H9 (cell line): ENCODE measurements around the gene OSCAR. TPM values are rescaled to one million over a fixed set of nuclear protein-coding genes. Genes with fewer than 3 reads are reported as not detected.

Source experiments
- DNase-seq: peaks from one replicate; pipeline ENCODE4 v3.0.0-alpha.2; 2017
- H2AFZ ChIP-seq: one replicate; pipeline ENCODE4 v1.6.1; 2013; ENCODE audit warnings: mild to moderate bottlenecking, low read length, control low read depth, moderate library complexity
- H2AK5ac ChIP-seq: 2 replicates; pipeline ENCODE4 v1.6.1; 2013; ENCODE audit warnings: low read length, control low read depth, mixed read lengths; ENCODE audit not compliant: insufficient read length
- H2BK120ac ChIP-seq: one replicate; pipeline ENCODE4 v1.6.1; 2013; ENCODE audit warnings: low read depth, mild to moderate bottlenecking, low read length, control low read depth, inconsistent platforms; ENCODE audit not compliant: poor library complexity, severe bottlenecking
- H2BK12ac ChIP-seq: 2 replicates; pipeline ENCODE4 v1.6.1; 2013; ENCODE audit warnings: low read length, control low read depth, mixed read lengths, low read depth; ENCODE audit not compliant: insufficient read length
- H2BK15ac ChIP-seq: 2 replicates; pipeline ENCODE4 v1.6.1; 2013; ENCODE audit warnings: low read depth, low read length, control low read depth
- H2BK20ac ChIP-seq: one replicate; pipeline ENCODE4 v1.6.1; 2013; ENCODE audit warnings: low read depth, mild to moderate bottlenecking, low read length, control low read depth, inconsistent platforms; ENCODE audit not compliant: poor library complexity, severe bottlenecking
- H2BK5ac ChIP-seq: 2 replicates; pipeline ENCODE4 v1.6.1; 2013; ENCODE audit warnings: low read length, control low read depth, mixed read lengths; ENCODE audit not compliant: insufficient read length
- H3K14ac ChIP-seq: 2 replicates; pipeline ENCODE4 v1.6.1; 2013; ENCODE audit warnings: low read length, control low read depth; ENCODE audit not compliant: insufficient read depth
- H3K18ac ChIP-seq: 2 replicates; pipeline ENCODE4 v1.6.1; 2013; ENCODE audit warnings: low read depth, mild to moderate bottlenecking, mixed read lengths, low read length, control low read depth; ENCODE audit not compliant: insufficient read length
- H3K23ac ChIP-seq: 2 replicates; pipeline ENCODE4 v1.6.1; 2013; ENCODE audit warnings: low read length, control low read depth, mixed read lengths, low read depth; ENCODE audit not compliant: insufficient read length
- H3K23me2 ChIP-seq: 2 replicates; pipeline ENCODE4 v1.6.1; 2013; ENCODE audit warnings: low read depth, mild to moderate bottlenecking, mixed read lengths, low read length, control low read depth; ENCODE audit not compliant: insufficient read length, poor library complexity, severe bottlenecking
- H3K27ac ChIP-seq: 2 replicates; pipeline ENCODE4 v1.5.1; 2013; ENCODE audit warnings: low read length, control low read depth, mixed read lengths, low read depth; ENCODE audit not compliant: insufficient read length
- H3K27me3 ChIP-seq: 2 replicates; pipeline ENCODE4 v1.6.1; 2013; ENCODE audit warnings: low read length, control low read depth, inconsistent platforms; ENCODE audit not compliant: insufficient read depth
- H3K4ac ChIP-seq: 2 replicates; pipeline ENCODE4 v1.6.1; 2013; ENCODE audit warnings: low read depth, mild to moderate bottlenecking, control low read depth, inconsistent platforms, low read length, moderate library complexity
- H3K4me1 ChIP-seq: 2 replicates; pipeline ENCODE4 v1.6.1; 2013; ENCODE audit warnings: low read length, control low read depth, inconsistent platforms; ENCODE audit not compliant: insufficient read depth
- H3K4me2 ChIP-seq: 2 replicates; pipeline ENCODE4 v1.6.1; 2013; ENCODE audit warnings: low read length, control low read depth, mixed read lengths; ENCODE audit not compliant: insufficient read length, insufficient read depth
- H3K56ac ChIP-seq: 2 replicates; pipeline ENCODE4 v1.6.1; 2013; ENCODE audit warnings: low read depth, mild to moderate bottlenecking, mixed read lengths, low read length, control low read depth; ENCODE audit not compliant: insufficient read length
- H3K79me1 ChIP-seq: 2 replicates; pipeline ENCODE4 v1.6.1; 2013; ENCODE audit warnings: low read depth, mild to moderate bottlenecking, moderate library complexity, low read length, control low read depth, inconsistent platforms; ENCODE audit not compliant: insufficient read depth, poor library complexity, severe bottlenecking
- H3K79me2 ChIP-seq: 2 replicates; pipeline ENCODE4 v1.6.1; 2013; ENCODE audit warnings: low read length, control low read depth, inconsistent platforms; ENCODE audit not compliant: insufficient read depth
- H3K9ac ChIP-seq: 2 replicates; pipeline ENCODE4 v1.6.1; 2013; ENCODE audit warnings: low read length, control low read depth, mixed read lengths; ENCODE audit not compliant: insufficient read length; ENCODE audit errors: extremely low read depth
- H3K9me3 ChIP-seq: one replicate; pipeline ENCODE4 v1.6.1; 2013; ENCODE audit warnings: low read depth, low read length, inconsistent platforms; ENCODE audit not compliant: control insufficient read depth
- H3T11ph ChIP-seq: one replicate; pipeline ENCODE4 v1.6.1; 2013; ENCODE audit warnings: mild to moderate bottlenecking, low read length, control low read depth, inconsistent platforms
- H4K20me1 ChIP-seq: one replicate; pipeline ENCODE4 v1.6.1; 2013; ENCODE audit not compliant: control insufficient read depth, insufficient read length, insufficient read depth
- H4K5ac ChIP-seq: 2 replicates; pipeline ENCODE4 v1.6.1; 2013; ENCODE audit warnings: low read depth, mild to moderate bottlenecking, mixed read lengths, low read length, control low read depth; ENCODE audit not compliant: insufficient read length
- H4K8ac ChIP-seq: replicated peaks from 2 replicates; pipeline ENCODE4 v1.6.1; 2013; ENCODE audit warnings: low read length, control low read depth, mixed read lengths, low read depth; ENCODE audit not compliant: insufficient read length
- H4K91ac ChIP-seq: 2 replicates; pipeline ENCODE4 v1.6.1; 2013; ENCODE audit warnings: low read depth, mild to moderate bottlenecking, moderate library complexity, mixed read lengths, low read length, control low read depth; ENCODE audit not compliant: insufficient read length
- H3K27ac Mint-ChIP-seq, 3 experiments: 2 replicates in 2 of 3; 3 replicates in 1 of 3; pipeline ENCODE4 v1.8.0; 2020 to 2021; ENCODE audit warnings: mixed read lengths in 3 of 3, mild to moderate bottlenecking in 1 of 3, moderate library complexity in 1 of 3
- H3K27me3 Mint-ChIP-seq: 2 replicates; pipeline ENCODE4 v1.8.0; 2021; ENCODE audit warnings: low read depth, mild to moderate bottlenecking, moderate library complexity, mixed read lengths
- H3K36me3 Mint-ChIP-seq, 3 experiments: 2 replicates in 2 of 3; 3 replicates in 1 of 3; pipeline ENCODE4 v1.8.0; 2020 to 2021; ENCODE audit warnings: low read depth in 3 of 3, mixed read lengths in 3 of 3; ENCODE audit not compliant: insufficient read depth in 1 of 3
- H3K4me1 Mint-ChIP-seq, 2 experiments: 2 replicates each; pipeline ENCODE4 v1.8.0; 2020; ENCODE audit warnings: mixed read lengths in 2 of 2
- H3K4me3 Mint-ChIP-seq, 2 experiments: 2 replicates in 1 of 2; 3 replicates in 1 of 2; pipeline ENCODE4 v1.8.0; 2020 to 2021; ENCODE audit warnings: mild to moderate bottlenecking in 2 of 2, mixed read lengths in 2 of 2, moderate library complexity in 1 of 2
- H3K9me3 Mint-ChIP-seq, 2 experiments: 2 replicates in 1 of 2; 3 replicates in 1 of 2; pipeline ENCODE4 v1.8.0; 2020; ENCODE audit warnings: mild to moderate bottlenecking in 2 of 2, mixed read lengths in 2 of 2, moderate library complexity in 1 of 2
- CTCF ChIP-seq: fragments of 200-600 bp; sonication (generic); conservative IDR thresholded peaks from 3 replicates; pipeline ENCODE4 v1.8.0; 2021; ENCODE audit warnings: antibody characterized with exemption, mild to moderate bottlenecking
- WGBS: extraction: QIAGEN DNeasy Blood & Tissue Kit; methylation state at CpG from one replicate; pipeline ENCODE4 v1.1.7; 2013; ENCODE audit warnings: missing lambda C conversion rate, low lambda C conversion rate, mixed read lengths; ENCODE audit not compliant: insufficient read length; ENCODE audit errors: extremely low coverage; 5-methylcytosine and 5-hydroxymethylcytosine counted together
- total RNA-seq: library from RNA; stranded (reverse); gene quantifications from 2 replicates; pipeline ENCODE4 v1.2.1, GENCODE V29; 2021

OSCAR gene
- total RNA-seq, 1 experiment from 2014 or later: 0.24 TPM

GRCh38 chr19:54108496-54108895 lies 7.9 kb upstream of the OSCAR start:
- H3K27ac Mint-ChIP-seq: no peak overlapping the region; a peak in 1 of 7 replicates
- Histone ChIP-seq H4K8ac (no peak overlapping the region), H3K23ac (no peak overlapping the region), H3K56ac (no peak overlapping the region), H2BK20ac (no peak overlapping the region), H2BK15ac (no peak overlapping the region), H3K79me2 (no peaks in the 10 kb centered on the region), H3K27ac (no peak overlapping the region), H4K91ac (no peak overlapping the region), H2AFZ (no peak overlapping the region), H3K27me3 (no peaks in the 10 kb centered on the region), H2BK12ac (no peak overlapping the region), H3K4me1 (no peaks in the 10 kb centered on the region), H3K14ac (no peak overlapping the region), H3K9me3 (no peaks in the 10 kb centered on the region), H3K9ac (no peak overlapping the region), H3K4ac (no peak overlapping the region), H4K5ac (no peak overlapping the region), H3K4me2 (no peak overlapping the region), H2BK5ac (no peak overlapping the region), H3K23me2 (peaks cover under 1% of the 10 kb centered on the region), H3T11ph (no peak overlapping the region), H3K18ac (no peak overlapping the region), H3K79me1 (peaks cover under 1% of the 10 kb centered on the region), H2AK5ac (no peak overlapping the region), H2BK120ac (no peak overlapping the region), H4K20me1 (no peaks in the 10 kb centered on the region)
- peaks cover 42 to 68% (median 68%) of the 10 kb centered on the region in 3 experiments for H3K36me3 Mint-ChIP-seq
- peaks cover 0 to 2% of the 10 kb centered on the region in 2 experiments; a peak in 2 of 5 replicates for H3K9me3 Mint-ChIP-seq
- H3K27me3 Mint-ChIP-seq: no peaks in the 10 kb centered on the region
- no CpG with 5 or more reads among the region's 7 CpGs for WGBS
- no peak overlapping the region; a peak in 1 of 5 replicates for H3K4me3 Mint-ChIP-seq
- DNase-seq: no peak
- no peak for TF ChIP-seq CTCF
- H3K4me1 Mint-ChIP-seq: no peaks in the 10 kb centered on the region
